Activated T-cell treated with anti-CD3 and anti-CD28 coated beads, Interleukin-2, amount 50 U/mL, for 24 hours (primary cell): ENCODE measurements around the gene RCSD1.
"Not testable (repeated sequence)": the region's sequence is repeated elsewhere in the genome, so short reads cannot be mapped to it uniquely, and the experiment has no call there.

Source experiments
- DNase-seq: peaks from one replicate; pipeline ENCODE4 v3.0.0-alpha.2; 2020
- H3K27ac Mint-ChIP-seq: 2 replicates; pipeline ENCODE4 v1.8.0; 2020; ENCODE audit warnings: mild to moderate bottlenecking, mixed read lengths
- H3K27me3 Mint-ChIP-seq: 2 replicates; pipeline ENCODE4 v1.8.0; 2020; ENCODE audit warnings: mixed read lengths
- H3K36me3 Mint-ChIP-seq: 2 replicates; pipeline ENCODE4 v1.8.0; 2020; ENCODE audit warnings: low read depth, mixed read lengths
- H3K4me1 Mint-ChIP-seq: 2 replicates; pipeline ENCODE4 v1.8.0; 2020; ENCODE audit warnings: low read depth, mixed read lengths
- H3K4me3 Mint-ChIP-seq: 2 replicates; pipeline ENCODE4 v1.8.0; 2020; ENCODE audit warnings: mild to moderate bottlenecking, moderate library complexity, mixed read lengths
- H3K9me3 Mint-ChIP-seq: 2 replicates; pipeline ENCODE4 v1.8.0; 2020; ENCODE audit warnings: mixed read lengths

Gene RCSD1

DNA sequence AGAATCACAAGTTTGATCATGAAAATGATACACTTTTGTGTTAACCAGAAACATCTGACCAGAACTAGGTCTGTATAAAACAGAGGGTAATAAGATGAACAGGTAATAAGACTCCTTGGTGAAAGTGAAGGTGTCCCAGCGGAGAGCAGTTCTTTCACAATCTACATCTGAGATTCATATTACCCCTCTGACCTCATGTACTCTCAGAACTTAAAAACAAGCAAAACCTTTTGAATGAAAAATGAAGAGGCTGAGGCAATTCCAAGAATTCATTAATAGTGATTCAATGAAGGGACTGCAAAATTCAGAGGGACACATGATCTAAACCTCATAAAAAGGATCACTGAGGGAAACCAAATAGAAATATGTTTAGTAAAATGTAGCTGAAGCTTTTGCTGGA, 80.8 kb downstream of the RCSD1 start:
- H3K27me3 Mint-ChIP-seq = peaks cover 3% of the 10 kb centered on the region
- H3K4me1 Mint-ChIP-seq = peaks cover 56% of the 10 kb centered on the region
- H3K4me3 Mint-ChIP-seq = no peak overlapping the region
- no peaks in the 10 kb centered on the region for H3K9me3 Mint-ChIP-seq
- H3K27ac Mint-ChIP-seq = no peak overlapping the region
- H3K36me3 Mint-ChIP-seq = peaks cover 14% of the 10 kb centered on the region
- DNase-seq = no peak

DNA sequence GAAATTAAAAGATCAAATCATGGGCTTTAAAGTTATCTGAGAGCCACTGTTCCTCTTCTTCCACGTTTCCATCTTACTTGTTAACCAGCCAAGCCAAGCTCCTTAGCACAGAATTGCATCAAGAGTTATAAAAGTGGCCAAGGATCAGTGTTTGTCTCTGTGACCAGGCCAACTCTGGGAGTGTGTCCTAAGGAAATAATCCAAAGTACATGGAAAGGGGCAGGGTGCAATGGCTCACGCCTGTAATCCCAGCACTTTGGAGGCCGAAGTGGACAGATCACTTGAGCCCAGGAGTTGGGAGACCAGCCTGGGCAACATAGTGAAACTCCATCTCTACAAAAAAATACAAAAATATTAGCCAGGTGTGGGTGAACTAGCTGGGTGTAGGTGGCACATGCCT, 81.8 kb downstream of the RCSD1 start:
- Mint-ChIP-seq H3K27me3 (peaks cover 3% of the 10 kb centered on the region), H3K9me3 (no peaks in the 10 kb centered on the region), H3K27ac (no peak overlapping the region), H3K4me1 (peaks cover 57% of the 10 kb centered on the region), H3K4me3 (no peak overlapping the region), H3K36me3 (peaks cover 11% of the 10 kb centered on the region)
- DNase-seq = no peak

DNA sequence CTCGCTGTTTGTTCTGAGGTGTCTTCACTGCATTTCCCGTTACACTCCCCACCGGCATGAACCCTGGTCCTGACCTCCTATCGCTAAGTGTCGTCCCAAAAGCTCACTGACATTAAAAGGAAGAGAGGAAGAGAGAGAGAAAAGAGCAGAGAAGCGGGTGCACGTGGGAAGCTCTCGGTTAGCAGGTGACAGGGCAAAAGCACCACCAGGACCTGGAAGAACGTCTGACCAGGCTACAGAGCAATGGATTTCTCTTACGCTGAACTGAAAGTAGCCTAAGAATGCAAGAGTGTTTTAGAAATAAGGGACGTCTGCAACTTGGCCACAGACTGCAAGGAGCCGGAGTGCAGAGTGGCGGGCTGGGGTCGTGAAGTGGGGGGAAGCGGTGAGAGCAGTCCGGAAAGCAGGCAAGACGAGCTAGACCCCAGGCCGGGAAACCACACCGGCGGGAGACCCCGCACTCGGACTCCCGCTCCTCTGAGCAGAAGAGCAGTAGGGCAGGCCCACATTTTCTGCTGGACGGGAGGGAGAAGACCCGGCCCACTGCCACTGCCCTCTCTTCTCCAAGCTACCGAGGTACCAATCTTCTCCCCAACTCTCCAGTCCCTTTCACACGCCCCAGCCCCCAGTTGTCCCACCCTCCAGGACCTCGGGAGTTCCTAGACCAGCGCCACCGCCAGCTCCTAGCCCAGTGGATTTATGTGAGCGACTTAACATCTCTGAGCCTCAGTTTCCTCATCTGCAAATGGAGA, 83.5 kb downstream of the RCSD1 start:
- peak overlapping the region; percentile 90 for H3K4me3 Mint-ChIP-seq
- peaks cover 50% of the 10 kb centered on the region for H3K4me1 Mint-ChIP-seq
- peak overlapping the region; percentile 99 for H3K27ac Mint-ChIP-seq
- H3K36me3 Mint-ChIP-seq = peaks cover 9% of the 10 kb centered on the region
- no peaks in the 10 kb centered on the region for H3K9me3 Mint-ChIP-seq
- peak; percentile 69 for DNase-seq
- H3K27me3 Mint-ChIP-seq = peaks cover 3% of the 10 kb centered on the region

DNA sequence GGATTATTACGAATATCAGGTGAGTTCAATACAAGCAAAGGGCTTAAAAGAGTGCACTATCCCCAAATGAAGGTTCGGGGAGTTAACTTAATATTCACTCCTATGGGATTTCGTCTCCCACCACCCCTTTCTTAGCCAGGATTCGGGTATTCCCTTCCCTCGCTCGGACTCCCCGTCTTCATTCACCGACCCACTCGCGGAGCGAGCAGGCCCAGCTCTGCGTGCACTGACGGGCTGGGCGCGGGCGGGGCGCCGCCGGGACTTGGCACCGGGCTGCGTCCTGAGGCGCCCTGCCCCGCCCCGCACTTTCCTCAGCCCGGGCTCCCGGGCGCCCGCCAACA, 84.0 kb downstream of the RCSD1 start:
- Mint-ChIP-seq H3K9me3 (no peaks in the 10 kb centered on the region), H3K4me1 (peaks cover 46% of the 10 kb centered on the region), H3K36me3 (peaks cover 9% of the 10 kb centered on the region), H3K27me3 (peaks cover 3% of the 10 kb centered on the region), H3K4me3 (peak overlapping the region; percentile 90), H3K27ac (peak overlapping the region; percentile 99)
- no peak for DNase-seq

DNA sequence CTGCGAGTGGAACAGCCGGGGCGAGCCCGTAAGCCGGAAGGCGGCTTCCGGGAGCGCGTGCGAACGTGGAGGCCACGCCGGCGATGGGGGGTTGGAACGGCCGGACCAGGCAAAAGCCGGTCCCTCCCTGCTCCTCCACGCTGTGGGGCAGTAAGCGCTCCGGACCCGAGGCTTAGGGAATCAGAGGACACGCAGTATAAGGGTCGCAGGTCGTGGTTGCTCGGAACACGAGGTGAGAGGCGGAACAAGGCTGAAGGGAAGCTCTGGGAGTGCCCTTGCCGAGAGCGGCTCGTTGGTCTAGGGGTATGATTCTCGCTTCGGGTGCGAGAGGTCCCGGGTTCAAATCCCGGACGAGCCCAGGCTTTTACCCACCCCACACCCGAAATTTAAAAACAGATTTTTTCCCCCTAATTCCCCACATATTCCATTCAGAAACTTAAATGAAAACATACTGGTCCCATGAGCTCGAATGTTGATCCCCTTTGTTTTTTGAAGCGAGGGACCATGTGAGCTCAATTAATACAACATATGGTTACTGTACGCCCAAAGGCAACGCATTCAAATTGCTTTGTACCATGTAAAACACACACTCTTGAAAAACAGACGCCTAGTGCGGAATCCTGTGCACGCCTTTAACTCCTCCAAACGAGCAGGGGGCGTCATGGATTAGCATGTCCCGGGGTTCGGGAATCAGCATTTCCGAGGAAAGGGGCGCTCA, 84.6 kb downstream of the RCSD1 start:
- peak; percentile 97 for DNase-seq
- peak overlapping the region; percentile 99 for H3K27ac Mint-ChIP-seq
- peak overlapping the region; percentile 90 for H3K4me3 Mint-ChIP-seq
- H3K4me1 Mint-ChIP-seq = peaks cover 48% of the 10 kb centered on the region
- H3K27me3 Mint-ChIP-seq = peaks cover 3% of the 10 kb centered on the region
- H3K9me3 Mint-ChIP-seq = no peaks in the 10 kb centered on the region
- H3K36me3 Mint-ChIP-seq = peaks cover 9% of the 10 kb centered on the region

DNA sequence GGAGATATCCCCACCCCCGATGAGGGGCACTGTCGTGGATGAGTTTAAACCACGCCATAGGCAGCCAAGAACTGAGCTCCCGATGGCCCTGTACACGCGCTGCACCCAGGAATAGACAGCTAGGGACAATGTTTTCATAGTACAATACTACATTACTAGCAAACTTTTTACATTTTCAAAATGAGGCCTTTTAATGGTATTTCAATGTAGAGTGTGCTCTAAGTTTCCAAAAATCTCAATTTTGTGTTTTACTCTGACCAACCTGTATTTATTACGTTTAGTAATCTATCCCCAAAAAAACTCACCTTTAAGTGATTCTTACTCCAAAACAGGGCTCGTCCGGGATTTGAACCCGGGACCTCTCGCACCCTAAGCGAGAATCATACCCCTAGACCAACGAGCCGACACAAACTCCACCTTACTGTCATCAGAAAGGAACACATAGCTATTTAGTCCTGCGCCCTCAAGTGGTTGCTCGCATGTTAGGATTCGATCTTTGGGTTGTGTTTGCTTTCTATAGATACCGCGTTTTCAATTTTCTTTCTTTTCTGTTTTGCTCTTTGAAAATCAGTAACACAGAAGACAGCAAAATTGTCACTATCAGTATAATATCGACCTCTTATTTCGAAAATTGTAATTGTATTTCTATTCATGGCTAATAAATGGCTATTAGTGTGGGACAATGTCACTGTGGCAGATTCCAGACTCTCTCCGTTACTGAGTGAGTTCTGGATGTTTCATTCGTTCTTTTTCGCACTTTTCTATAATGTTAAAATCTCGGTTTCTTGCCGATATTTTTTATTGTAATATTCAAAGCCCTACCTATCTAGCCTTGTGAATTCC, 85.3 kb downstream of the RCSD1 start:
- peak overlapping the region; percentile 99 for H3K27ac Mint-ChIP-seq
- peak; percentile 92 for DNase-seq
- H3K27me3 Mint-ChIP-seq = peaks cover 3% of the 10 kb centered on the region
- no peaks in the 10 kb centered on the region for H3K9me3 Mint-ChIP-seq
- peaks cover 9% of the 10 kb centered on the region for H3K36me3 Mint-ChIP-seq
- H3K4me3 Mint-ChIP-seq = peak overlapping the region; percentile 90
- H3K4me1 Mint-ChIP-seq = peaks cover 54% of the 10 kb centered on the region

DNA sequence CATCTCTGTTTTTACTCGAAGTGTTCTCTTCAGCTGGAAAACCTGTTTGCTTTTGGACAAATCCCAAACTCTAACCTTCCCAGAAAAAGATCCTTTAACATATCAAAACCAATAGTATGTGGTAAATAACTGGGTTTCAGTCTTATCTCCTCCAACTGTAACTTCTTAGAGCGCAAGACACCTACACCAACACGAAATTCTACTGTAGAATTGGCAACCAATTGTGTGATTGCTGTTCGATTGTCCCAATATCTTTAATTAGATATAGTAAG, 85.9 kb downstream of the RCSD1 start:
- peaks cover 56% of the 10 kb centered on the region for H3K4me1 Mint-ChIP-seq
- H3K4me3 Mint-ChIP-seq = peak overlapping the region; percentile 90
- no peak for DNase-seq
- no peaks in the 10 kb centered on the region for H3K9me3 Mint-ChIP-seq
- peak overlapping the region; percentile 99 for H3K27ac Mint-ChIP-seq
- peaks cover 3% of the 10 kb centered on the region for H3K27me3 Mint-ChIP-seq
- H3K36me3 Mint-ChIP-seq = peaks cover 9% of the 10 kb centered on the region

DNA sequence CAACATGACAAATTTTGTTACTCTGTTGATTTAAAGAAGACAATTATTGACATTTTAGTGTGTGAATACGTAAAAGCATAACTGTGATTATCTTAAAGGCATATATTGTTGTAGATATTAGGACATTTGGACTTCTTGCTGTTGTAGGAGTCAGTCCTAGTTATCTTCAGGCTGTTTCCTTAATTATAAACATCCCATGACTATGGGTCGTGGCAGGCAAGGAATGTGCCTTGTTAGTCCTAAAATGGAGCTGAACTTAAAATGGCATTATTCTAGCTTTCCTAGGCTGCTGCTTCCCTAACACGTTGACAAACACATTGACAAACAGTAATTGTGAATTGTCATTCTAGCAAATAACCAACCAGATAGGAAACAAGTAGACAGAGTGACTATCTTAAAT, 87.3 kb downstream of the RCSD1 start:
- peaks cover 62% of the 10 kb centered on the region for H3K4me1 Mint-ChIP-seq
- peaks cover 11% of the 10 kb centered on the region for H3K36me3 Mint-ChIP-seq
- DNase-seq = no peak
- H3K4me3 Mint-ChIP-seq = peak overlapping the region; percentile 90
- peaks cover 3% of the 10 kb centered on the region for H3K27me3 Mint-ChIP-seq
- no peaks in the 10 kb centered on the region for H3K9me3 Mint-ChIP-seq
- H3K27ac Mint-ChIP-seq = no peak overlapping the region

DNA sequence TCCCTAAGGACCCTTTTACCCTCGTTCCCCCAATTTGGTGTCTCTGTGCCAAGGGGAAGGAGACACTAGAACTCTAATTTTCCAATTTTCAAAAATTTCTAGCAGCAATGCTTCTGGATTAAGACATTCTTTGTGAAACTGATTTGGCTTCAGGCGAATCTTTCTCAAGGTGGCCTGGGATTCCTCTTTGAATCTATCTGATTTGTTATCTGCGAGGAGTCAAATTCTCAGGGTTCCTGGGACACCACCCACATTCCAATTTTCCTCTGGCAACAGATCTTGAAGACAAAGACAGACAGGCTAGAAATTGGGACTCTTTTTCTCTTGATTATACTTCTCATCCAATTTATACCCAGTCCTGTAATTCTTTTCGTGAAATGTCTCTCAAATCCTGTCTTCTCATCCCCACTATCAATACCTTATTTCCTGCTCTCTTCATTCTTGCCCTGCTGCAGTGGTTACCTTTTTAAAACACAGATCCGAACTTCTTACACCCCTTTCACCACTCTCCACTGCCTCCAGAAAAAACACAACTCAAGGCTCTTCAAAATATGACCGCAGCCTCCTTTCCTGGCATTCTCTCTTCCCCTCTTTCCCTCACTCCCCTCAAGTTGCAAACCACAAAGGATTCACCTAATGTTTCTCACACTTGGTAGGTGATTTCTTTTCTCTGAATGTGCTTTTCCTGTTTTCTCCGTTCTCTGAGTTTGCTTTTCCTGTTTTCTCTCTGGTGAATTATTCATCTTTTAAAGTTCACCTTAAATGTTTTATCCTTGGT, 89.1 kb downstream of the RCSD1 start:
- Mint-ChIP-seq H3K4me1 (peaks cover 62% of the 10 kb centered on the region), H3K36me3 (peaks cover 13% of the 10 kb centered on the region), H3K9me3 (no peaks in the 10 kb centered on the region), H3K4me3 (peak overlapping the region; percentile 35), H3K27ac (peak overlapping the region; percentile 1), H3K27me3 (peaks cover 3% of the 10 kb centered on the region)
- DNase-seq = no peak

DNA sequence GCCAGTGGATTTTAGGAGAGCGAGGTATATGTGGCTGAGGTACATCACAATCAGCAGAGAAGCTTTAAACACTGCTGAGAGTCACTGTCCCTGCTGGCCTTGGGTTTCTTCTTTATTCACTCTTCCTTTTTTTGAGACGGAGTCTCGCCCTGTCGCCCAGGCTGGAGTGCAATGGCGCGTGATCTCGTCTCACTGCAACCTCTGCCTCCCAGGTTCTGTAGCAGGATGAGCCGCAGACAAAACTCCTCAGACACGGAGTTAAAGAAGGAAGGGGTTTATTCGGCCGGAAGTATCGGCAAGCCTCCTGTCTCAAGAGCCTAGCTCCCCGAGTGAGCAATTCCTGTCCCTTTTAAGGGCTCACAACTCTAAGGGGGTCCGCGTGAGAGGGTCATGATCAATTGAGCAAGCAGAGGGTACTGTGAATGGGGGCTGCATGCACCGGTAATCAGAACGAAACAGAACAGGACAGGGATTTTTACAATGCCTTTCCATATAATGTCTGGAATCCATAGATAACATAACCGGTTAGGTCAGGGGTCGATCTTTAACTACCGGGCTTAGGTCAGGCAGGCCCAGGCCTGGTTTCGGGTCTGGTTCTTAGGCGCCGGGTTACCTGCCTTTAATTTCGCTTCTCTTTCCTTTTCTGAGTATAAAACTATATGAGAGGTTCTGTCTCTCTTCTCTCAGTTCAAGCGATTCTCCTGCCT, 89.8 kb downstream of the RCSD1 start:
- not testable (repeated sequence) for H3K27me3 Mint-ChIP-seq, DNase-seq, H3K9me3 Mint-ChIP-seq
- Mint-ChIP-seq H3K4me1 (peaks cover 61% of the 10 kb centered on the region), H3K27ac (peak overlapping the region; percentile 1), H3K36me3 (peaks cover 11% of the 10 kb centered on the region), H3K4me3 (peak overlapping the region; percentile 35)

DNA sequence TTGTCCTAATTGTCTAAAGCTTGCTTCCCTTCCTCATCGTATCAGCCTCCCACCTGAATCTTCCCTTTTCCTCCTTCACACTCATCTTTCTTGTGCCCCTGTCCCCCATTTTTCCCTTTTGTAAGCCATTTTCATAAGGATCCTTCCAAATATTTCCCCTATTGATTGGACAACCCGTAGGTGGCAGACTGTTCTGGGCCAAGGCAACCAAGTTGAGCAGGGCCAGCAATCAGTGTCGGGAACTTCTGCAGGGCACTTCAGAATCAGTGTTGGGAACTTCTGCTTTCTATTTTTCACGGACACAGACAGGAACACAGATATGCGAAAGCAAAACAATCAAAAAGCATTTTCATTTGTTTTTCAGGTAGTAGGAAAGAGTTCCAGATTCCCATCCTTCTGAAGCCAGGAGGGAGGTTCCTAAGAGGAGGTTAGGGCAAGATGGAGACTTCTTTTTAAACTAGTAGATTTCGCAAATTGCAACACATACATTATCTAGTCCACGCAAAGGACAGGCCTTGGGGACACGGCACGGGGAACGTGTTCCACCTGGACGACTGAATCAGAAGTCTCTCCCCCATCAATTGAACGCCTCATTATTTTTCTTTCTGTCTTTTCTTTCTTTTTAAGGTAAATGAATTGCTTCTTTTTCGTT, 91.1 kb downstream of the RCSD1 start:
- H3K27ac Mint-ChIP-seq = peak overlapping the region; percentile 91
- H3K9me3 Mint-ChIP-seq = no peaks in the 10 kb centered on the region
- no peak for DNase-seq
- H3K27me3 Mint-ChIP-seq = no peaks in the 10 kb centered on the region
- peaks cover 4% of the 10 kb centered on the region for H3K36me3 Mint-ChIP-seq
- peaks cover 58% of the 10 kb centered on the region for H3K4me1 Mint-ChIP-seq
- H3K4me3 Mint-ChIP-seq = peak overlapping the region; percentile 87

DNA sequence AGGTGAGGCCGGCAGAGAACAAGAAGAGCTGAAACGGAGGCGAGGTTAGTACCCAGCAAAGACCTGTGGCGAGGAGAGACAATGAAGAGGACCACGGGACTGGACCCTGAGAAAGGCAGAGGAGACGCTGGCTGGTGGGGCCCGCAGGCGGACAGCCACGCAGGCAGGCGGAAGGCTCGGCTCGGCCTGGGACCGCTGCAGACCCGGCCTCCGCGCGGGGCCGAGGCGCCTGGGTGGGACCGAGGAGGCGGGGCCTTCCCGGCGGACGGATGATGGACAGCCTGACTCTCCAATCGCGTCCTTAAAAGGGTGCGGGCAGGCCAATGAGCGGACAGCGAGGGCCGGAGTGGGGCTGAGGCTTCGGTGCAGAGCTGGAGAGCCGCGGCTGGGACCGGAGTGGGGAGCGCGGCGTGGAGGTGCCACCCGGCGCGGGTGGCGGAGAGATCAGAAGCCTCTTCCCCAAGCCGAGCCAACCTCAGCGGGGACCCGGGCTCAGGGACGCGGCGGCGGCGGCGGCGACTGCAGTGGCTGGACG, 91.7 kb downstream of the RCSD1 start, which contains the start of gene MPZL1:
MPZL1 (plus strand) TSS at position 366 of the 535 bp plus-strand sequence. CDS start 170 bp downstream, outside the sequence.
- H3K9me3 Mint-ChIP-seq = no peaks in the 10 kb centered on the region
- H3K36me3 Mint-ChIP-seq = peaks cover 4% of the 10 kb centered on the region
- peak; percentile 97 for DNase-seq
- H3K4me1 Mint-ChIP-seq = peaks cover 59% of the 10 kb centered on the region
- H3K4me3 Mint-ChIP-seq = peak within 1 kb of the TSS; percentile 87
- H3K27ac Mint-ChIP-seq = peak within 1 kb of the TSS; percentile 91
- no peaks in the 10 kb centered on the region for H3K27me3 Mint-ChIP-seq
